ENCODE results near the gene MAGI2.

DNA sequence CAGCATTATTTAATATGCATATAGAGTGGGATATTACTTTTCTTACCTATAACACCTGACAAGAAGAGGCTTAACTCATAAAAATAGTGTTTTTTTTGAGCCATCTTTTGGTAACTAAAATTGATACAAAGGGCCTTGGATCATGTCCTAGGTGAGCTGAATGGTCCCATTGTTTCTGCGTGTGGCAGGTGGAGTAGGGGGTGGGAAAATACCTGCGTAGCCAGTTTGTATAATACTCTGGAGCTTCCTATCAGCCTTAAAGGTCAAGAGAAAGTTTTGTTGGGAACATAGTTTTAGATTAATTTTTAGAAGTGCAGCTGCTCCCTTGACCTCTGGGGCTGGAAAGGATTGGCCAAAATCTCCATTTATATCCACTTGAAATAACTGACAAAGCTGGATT lies 1410.3 kb downstream of the MAGI2 start:
- no peak for TF ChIP-seq POLR2AphosphoS5 (IDR thresholded peaks at IDR 0.05; ENCODE audit: insufficient read depth in 1 of 2, low read depth in 1 of 2)
- no peak for TF ChIP-seq POLR2A (IDR thresholded peaks at IDR 0.05)
